Neural cell (in vitro differentiated cells): ENCODE data around the gene TAF11L9. TPM values are rescaled to one million over a fixed set of nuclear protein-coding genes. Genes with fewer than 3 reads are reported as not detected.

Experiments used
- H2AFZ ChIP-seq: fragments of 200-600, 300-800 bp; sonication (generic), shearing (Covaris generic); 2 replicates; pipeline ENCODE4 v1.6.0; 2014; ENCODE audit warnings: low read depth, mild to moderate bottlenecking, antibody characterized with exemption, low read length, moderate library complexity
- H3F3A ChIP-seq: fragments of 200-600 bp; shearing (Covaris generic); 2 replicates; pipeline ENCODE4 v1.6.1; 2016; ENCODE audit warnings: mild to moderate bottlenecking, moderate library complexity, mixed read lengths, antibody characterized with exemption, low read length; ENCODE audit not compliant: insufficient read depth, poor library complexity, severe bottlenecking
- H3K27ac ChIP-seq: fragments of 200-600, 300-800 bp; sonication (generic), shearing (Covaris generic); 2 replicates; pipeline ENCODE4 v1.5.1; 2014; ENCODE audit warnings: mild to moderate bottlenecking, low read length, moderate library complexity
- H3K27me3 ChIP-seq: fragments of 300-800, 200-600 bp; sonication (generic), shearing (Covaris generic); 2 replicates; pipeline ENCODE4 v1.6.0; 2014; ENCODE audit warnings: mild to moderate bottlenecking, low read depth, low read length, moderate library complexity; ENCODE audit not compliant: insufficient read depth
- H3K36me3 ChIP-seq: fragments of 300-800, 200-600 bp; sonication (generic), shearing (Covaris generic); 2 replicates; pipeline ENCODE4 v1.5.1; 2014; ENCODE audit warnings: mild to moderate bottlenecking, antibody characterized with exemption, low read length, moderate library complexity; ENCODE audit not compliant: insufficient read depth
- H3K4me2 ChIP-seq: fragments of 300-800, 200-600 bp; sonication (generic), shearing (Covaris generic); 2 replicates; pipeline ENCODE4 v1.6.0; 2014; ENCODE audit warnings: mild to moderate bottlenecking, low read length
- H3K4me3 ChIP-seq: fragments of 300-800, 200-600 bp; sonication (generic), shearing (Covaris generic); 2 replicates; pipeline ENCODE4 v1.5.1; 2014; ENCODE audit warnings: mild to moderate bottlenecking, low read length, moderate library complexity
- H3K79me2 ChIP-seq: fragments of 200-600 bp; shearing (Covaris generic); replicated peaks from 2 replicates; pipeline ENCODE4 v1.6.0; 2014; ENCODE audit warnings: mild to moderate bottlenecking, low read length, moderate library complexity; ENCODE audit not compliant: insufficient read depth
- H3K9ac ChIP-seq: fragments of 300-800, 200-600 bp; sonication (generic), shearing (Covaris generic); 2 replicates; pipeline ENCODE4 v1.6.1; 2016; ENCODE audit warnings: mild to moderate bottlenecking, low read length, mixed read lengths
- H3K9me2 ChIP-seq: fragments of 200-600 bp; shearing (Covaris generic); 2 replicates; pipeline ENCODE4 v1.6.1; 2016; ENCODE audit warnings: mild to moderate bottlenecking, low read length, mixed read lengths; ENCODE audit not compliant: insufficient read depth
- H3K9me3 ChIP-seq: fragments of 200-600, 300-800 bp; sonication (generic), shearing (Covaris generic); 2 replicates; pipeline ENCODE4 v1.6.1; 2016; ENCODE audit warnings: mild to moderate bottlenecking, mixed run types, low read length, moderate library complexity, mixed read lengths
- H4K20me1 ChIP-seq: fragments of 200-600 bp; shearing (Covaris generic); 2 replicates; pipeline ENCODE4 v1.6.1; 2016; ENCODE audit warnings: mild to moderate bottlenecking, mixed run types; ENCODE audit not compliant: insufficient read depth
- CTCF ChIP-seq: fragments of 450-650 bp; IDR thresholded peaks from 2 replicates; pipeline ENCODE4 v1.5.1; 2014; ENCODE audit warnings: antibody characterized with exemption, mild to moderate bottlenecking, moderate library complexity; ENCODE audit not compliant: poor library complexity, severe bottlenecking
- EP300 ChIP-seq: fragments of 450-650 bp; conservative IDR thresholded peaks from 2 replicates; pipeline ENCODE4 v1.6.1; 2014; ENCODE audit warnings: antibody characterized with exemption, mild to moderate bottlenecking, moderate library complexity; ENCODE audit not compliant: poor library complexity, severe bottlenecking
- EZH2 ChIP-seq: fragments of 200-600, 300-800 bp; shearing (Covaris generic), sonication (generic); IDR thresholded peaks from 2 replicates; pipeline ENCODE4 v1.6.1; 2014; ENCODE audit warnings: antibody characterized with exemption, low read length, borderline replicate concordance, mild to moderate bottlenecking; ENCODE audit not compliant: insufficient read depth, poor library complexity, severe bottlenecking
- MXI1 ChIP-seq: fragments of 450-650 bp; conservative IDR thresholded peaks from 2 replicates; pipeline ENCODE4 v1.6.1; 2014; ENCODE audit warnings: antibody characterized with exemption, mild to moderate bottlenecking; ENCODE audit not compliant: poor library complexity, severe bottlenecking
- POLR2AphosphoS5 ChIP-seq: IDR thresholded peaks from 2 replicates; pipeline ENCODE4 v1.6.1; 2012
- RAD21 ChIP-seq: fragments of 450-650 bp; conservative IDR thresholded peaks from 2 replicates; pipeline ENCODE4 v1.6.1; 2014; ENCODE audit warnings: antibody characterized with exemption, mild to moderate bottlenecking, moderate library complexity
- REST ChIP-seq: IDR thresholded peaks from 2 replicates; pipeline ENCODE4 v1.6.1; 2012; ENCODE audit warnings: borderline replicate concordance
- SMC3 ChIP-seq: fragments of 450-650 bp; conservative IDR thresholded peaks from 2 replicates; pipeline ENCODE4 v1.6.1; 2014; ENCODE audit warnings: antibody characterized with exemption, mild to moderate bottlenecking, moderate library complexity; ENCODE audit not compliant: poor library complexity
- TAF1 ChIP-seq: IDR thresholded peaks from 2 replicates; pipeline ENCODE4 v1.6.1; 2012; ENCODE audit warnings: low read depth
- polyA plus RNA-seq: library from polyadenylated mRNA; depleted of rRNA; stranded (reverse); fragments of >200 nt; gene quantifications from 2 replicates; pipeline ENCODE4 v1.2.3, GENCODE V29; 2014

The TAF11L9 gene
- polyA plus RNA-seq, 1 donor from 2014 or later, result not detected

- Histone ChIP-seq H3K27me3 (no peaks in the 10 kb centered on the region), H3K9me3 (no peaks in the 10 kb centered on the region), H3K4me2 (no peak overlapping the region), H3K9ac (no peak overlapping the region), H3K79me2 (no peaks in the 10 kb centered on the region), H3K36me3 (no peaks in the 10 kb centered on the region), H3F3A (no peaks in the 10 kb centered on the region), H2AFZ (no peak overlapping the region), H3K9me2 (no peaks in the 10 kb centered on the region), H3K27ac (no peak overlapping the region), H4K20me1 (no peaks in the 10 kb centered on the region), H3K4me3 (no peak overlapping the region)
- TF ChIP-seq TAF1, result no peak
- no peak for TF ChIP-seq MXI1
- no peak for TF ChIP-seq EP300
- TF ChIP-seq POLR2AphosphoS5, result no peak
- no peak for TF ChIP-seq REST
- TF ChIP-seq SMC3, result no peak
- TF ChIP-seq EZH2, result no peak
- no peak for TF ChIP-seq CTCF
- no peak for TF ChIP-seq RAD21
These were observed 26.4 kb upstream of the TAF11L9 start for GRCh38 chr5:17620627-17621026.

- no peak overlapping the region for H3K4me2 ChIP-seq
- no peaks in the 10 kb centered on the region for H4K20me1 ChIP-seq
- H2AFZ ChIP-seq, result no peak overlapping the region
- no peak overlapping the region for H3K27ac ChIP-seq
- no peak overlapping the region for H3K4me3 ChIP-seq
- no peaks in the 10 kb centered on the region for H3F3A ChIP-seq
- no peak for TF ChIP-seq MXI1
- H3K9me3 ChIP-seq, result no peaks in the 10 kb centered on the region
- no peak overlapping the region for H3K9ac ChIP-seq
- H3K27me3 ChIP-seq, result no peaks in the 10 kb centered on the region
- no peaks in the 10 kb centered on the region for H3K79me2 ChIP-seq
- no peaks in the 10 kb centered on the region for H3K36me3 ChIP-seq
- H3K9me2 ChIP-seq, result no peaks in the 10 kb centered on the region
These were observed 25.2 kb upstream of the TAF11L9 start for GRCh38 chr5:17619354-17619753.
